NCI-H1930 (cell line): Measurements from ENCODE around the gene TEX10.

Source experiments
- DNase-seq, 2 experiments: peaks; one replicate each; lab custom pipeline; 2025; lab: John Stamatoyannopoulos, UW

TEX10 gene

DNA sequence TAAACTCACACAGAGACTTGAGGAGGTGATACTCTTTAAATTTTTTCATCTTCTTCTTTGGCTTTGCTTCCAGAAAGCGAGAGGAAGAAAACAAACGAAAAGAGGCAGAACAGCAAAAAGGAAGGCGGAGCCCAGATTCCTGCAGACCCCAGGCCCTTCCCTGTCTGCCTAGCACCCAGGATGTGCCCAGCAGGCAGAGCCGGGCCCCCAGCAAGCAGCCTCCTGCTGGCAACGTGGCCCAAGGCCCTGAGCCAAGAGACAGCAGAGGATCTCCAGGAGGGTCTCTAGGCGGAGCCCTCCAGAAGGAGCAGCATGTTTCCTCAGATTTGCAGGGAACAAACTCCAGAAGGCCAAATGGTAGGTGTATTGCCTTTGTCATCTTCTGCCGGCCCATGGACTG is 68.5 kb downstream of the TEX10 start:
- DNase-seq, result no peak

DNA sequence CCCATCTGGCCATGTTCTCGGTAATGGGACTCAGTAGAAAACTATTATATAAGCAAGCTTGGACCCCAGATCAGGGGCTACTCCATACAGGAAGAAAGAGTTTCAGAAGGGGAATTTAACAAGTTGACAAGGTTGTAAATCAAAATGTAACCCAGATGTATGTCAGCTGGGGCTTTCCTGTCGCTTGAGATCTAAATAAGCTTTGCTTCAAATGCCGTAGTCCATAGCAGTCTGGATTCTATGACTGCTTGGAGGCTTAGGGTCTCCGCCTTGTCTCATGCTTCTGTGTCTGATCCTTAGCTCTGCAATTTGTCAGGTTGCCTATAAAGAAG is 70.4 kb downstream of the TEX10 start:
- DNase-seq, result no peak

DNA sequence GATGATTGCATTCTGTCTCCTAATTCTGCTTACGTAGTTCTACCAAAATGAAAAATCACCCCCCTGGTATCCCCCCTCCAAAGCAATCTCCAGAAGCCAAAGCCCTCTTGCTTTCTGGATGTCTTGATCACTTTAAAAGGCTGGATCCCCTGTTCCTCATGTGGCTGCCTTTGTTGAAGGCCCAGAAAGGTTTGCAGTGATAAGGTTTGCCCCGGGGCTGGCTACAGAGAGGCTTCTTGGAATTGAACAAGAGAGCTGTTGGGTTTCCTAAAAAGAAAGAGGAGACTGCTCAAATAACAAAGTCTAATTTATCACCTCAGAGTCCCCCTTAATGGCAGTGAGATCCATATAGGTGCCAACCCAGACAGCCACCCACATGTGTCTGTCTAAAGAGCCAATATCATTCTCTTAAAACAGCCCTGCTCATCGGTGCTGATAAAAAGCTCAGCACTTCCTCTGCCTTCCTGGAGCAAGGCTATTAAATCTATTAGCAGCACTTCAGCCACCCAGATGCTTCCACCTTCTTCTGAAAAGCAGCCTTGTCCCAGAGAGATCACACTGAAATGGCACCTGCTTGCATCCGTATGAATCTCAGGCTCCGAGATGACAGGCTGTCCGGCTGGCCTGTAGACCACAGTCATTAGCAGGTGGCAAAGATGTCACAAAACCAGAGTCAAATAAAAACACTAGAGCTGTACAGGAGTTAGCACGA is 70.9 kb downstream of the TEX10 start:
- DNase-seq, result no peak

DNA sequence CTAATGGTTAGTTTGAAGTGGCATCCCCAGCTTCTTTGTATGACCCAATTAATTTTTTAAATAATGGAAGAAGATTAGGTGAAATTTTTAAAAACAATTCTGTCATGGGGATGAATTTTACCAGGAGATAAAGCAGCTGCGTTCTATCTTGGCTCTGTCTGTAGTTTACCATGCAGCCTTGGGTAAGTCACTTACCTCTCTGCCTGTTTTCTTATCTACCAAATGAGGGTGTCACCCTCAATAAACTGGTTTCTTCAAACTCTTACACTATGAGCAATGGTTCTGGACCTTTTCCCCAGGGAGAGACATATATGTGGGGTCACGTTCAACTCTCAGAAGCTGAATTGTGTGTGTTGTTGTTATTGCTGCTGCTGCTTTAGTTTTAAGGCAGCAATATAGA is 71.7 kb downstream of the TEX10 start:
- DNase-seq, result no peak

DNA sequence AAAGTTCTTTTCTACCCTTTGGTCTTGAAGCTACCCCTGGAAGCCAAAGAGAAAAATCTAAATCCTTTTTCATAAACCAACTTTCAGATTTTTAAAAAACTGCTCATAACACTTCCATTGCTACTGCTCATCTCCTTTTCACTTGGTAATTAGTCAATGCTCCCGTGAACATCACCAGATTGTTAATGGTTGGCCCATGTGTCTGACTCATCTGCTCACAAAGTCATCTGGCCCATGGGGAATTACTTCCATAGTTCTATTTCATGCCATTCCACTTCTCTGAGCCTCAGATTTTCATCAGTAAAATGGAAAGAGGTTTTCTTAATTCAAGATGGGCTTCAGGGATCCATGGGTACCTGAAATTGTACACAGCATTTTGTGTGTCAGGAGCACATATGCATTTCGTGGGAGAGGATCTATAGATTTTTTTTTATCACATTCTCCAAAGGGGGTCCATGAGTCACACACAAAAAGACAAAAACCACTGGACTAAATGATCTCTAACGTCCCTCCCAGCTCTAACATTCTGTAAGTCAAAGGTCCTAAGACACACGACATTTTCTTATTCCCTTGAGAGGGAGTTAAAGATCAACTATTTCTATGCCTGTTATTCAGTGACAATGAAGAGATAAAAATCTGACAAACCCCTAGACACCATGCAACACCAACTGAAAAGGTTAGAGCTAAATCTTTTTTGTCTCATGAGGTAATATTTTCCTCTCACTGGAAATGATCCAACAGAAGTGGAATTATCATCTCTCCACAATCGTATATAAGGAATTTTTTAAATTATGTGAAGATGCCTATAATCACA is 75.4 kb downstream of the TEX10 start:
- no peak for DNase-seq

DNA sequence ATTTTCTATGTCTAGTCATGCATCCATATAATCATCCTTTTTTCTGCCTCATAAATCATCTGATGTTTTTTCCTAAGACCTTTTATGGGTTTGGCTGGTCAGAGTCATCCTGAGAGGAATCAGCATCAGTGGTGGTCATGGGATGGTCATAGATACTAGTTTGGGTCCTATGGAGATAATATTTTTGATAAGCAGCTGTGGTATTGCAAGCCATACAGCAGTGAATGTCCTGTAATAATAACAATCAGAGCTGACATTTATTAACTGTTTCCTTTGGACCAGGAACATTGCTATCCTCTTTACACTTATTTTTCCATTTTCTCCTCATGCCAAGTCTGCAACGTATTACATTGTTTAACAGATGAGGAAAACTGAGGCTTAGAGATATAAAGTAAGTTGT is 83.1 kb downstream of the TEX10 start:
- no peak for DNase-seq

DNA sequence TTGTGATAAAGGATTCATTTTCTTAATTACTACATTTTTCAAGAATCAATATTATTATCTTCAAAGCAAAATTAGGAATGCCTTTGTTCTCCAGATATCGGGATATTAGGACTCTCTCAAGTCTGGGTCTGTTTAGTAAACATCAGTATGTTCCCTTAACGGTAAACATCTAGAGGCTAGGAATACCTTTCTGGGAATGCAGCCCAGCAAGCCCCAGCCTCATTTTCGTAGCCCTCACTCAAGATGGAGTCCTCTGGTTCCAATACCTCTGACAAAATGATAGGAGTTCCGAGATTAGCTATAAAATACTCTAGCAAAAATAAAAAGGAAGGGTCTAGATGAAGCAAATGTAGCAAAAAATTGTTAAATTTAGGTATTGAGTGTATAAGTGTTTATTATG is 84.5 kb downstream of the TEX10 start:
- no peak for DNase-seq

DNA sequence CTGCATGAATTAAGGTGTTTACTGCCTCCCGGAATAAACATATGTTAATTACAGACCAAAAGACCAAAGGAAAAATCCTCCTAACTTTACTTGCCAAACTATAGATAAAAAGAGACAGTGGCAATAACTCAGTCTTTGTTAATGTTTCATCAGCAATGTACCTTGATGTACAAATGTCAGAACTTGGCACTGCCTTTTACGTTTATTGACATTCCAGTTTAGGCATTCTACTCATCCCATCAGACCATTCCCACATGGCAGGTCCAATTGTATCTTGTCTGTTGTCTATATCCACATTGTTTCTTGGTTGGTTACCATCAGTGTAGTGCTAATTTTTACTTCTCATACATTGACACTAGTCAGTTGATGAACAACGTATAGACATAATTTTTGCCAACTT is 85.5 kb downstream of the TEX10 start:
- no peak for DNase-seq
